Endothelial cell of umbilical vein (primary cell): ENCODE measurements around the gene SLC44A1. TPM values are rescaled to one million over a fixed set of nuclear protein-coding genes. Genes with fewer than 3 reads are reported as not detected.

ENCODE experiments used
- BruUV-seq: library from RNA; stranded (reverse); fragments of 400-500 nt; replicated peaks from 2 replicates; lab custom pipeline; 2021; lab: Mats Ljungman, UMichigan
- CTCF ChIA-PET: fragments of 300-600, 350-600 bp; sonication (Branson Sonifier 250); formaldehyde crosslinking; loops from one replicate; lab custom pipeline; 2021; ENCODE audit warnings: antibody characterized with exemption, inconsistent platforms; lab: Charles Lee
- POLR2A ChIA-PET: fragments of 300-600, 350-600 bp; sonication (Branson Sonifier 250); formaldehyde crosslinking; loops from one replicate; lab custom pipeline; 2021; ENCODE audit warnings: antibody characterized with exemption, inconsistent platforms; lab: Charles Lee
- DNase-seq: peaks from one replicate; pipeline ENCODE4 v3.0.0-alpha.2; 2011; ENCODE audit warnings: low read depth, low spot score
- FAIRE-seq: peaks from 2 replicates; lab custom pipeline; 2011; peaks lifted over from hg19 to GRCh38; lab: Jason Lieb, UNC
- H2AFZ ChIP-seq: 2 replicates; pipeline ENCODE4 v1.6.0; 2012; ENCODE audit warnings: low read depth, low read length, control low read depth, inconsistent platforms
- H3K27ac ChIP-seq: 2 replicates; pipeline ENCODE4 v1.5.1; 2011; ENCODE audit warnings: low read depth, mild to moderate bottlenecking, control low read depth, low read length, moderate library complexity; ENCODE audit not compliant: insufficient read depth
- H3K27me3 ChIP-seq, 2 experiments: 2 replicates each; pipeline versions ENCODE4 v1.6.0 to v1.6.1; 2011; ENCODE audit warnings: low read length in 2 of 2, mixed read lengths in 1 of 2; ENCODE audit not compliant: control insufficient read depth in 2 of 2, insufficient read depth in 2 of 2
- H3K36me3 ChIP-seq, 2 experiments: 2 replicates in 1 of 2; 3 replicates in 1 of 2; pipeline ENCODE4 v1.5.1; 2011; ENCODE audit warnings: low read length in 2 of 2, mild to moderate bottlenecking in 1 of 2, moderate library complexity in 1 of 2; ENCODE audit not compliant: control insufficient read depth in 2 of 2, insufficient read depth in 2 of 2; ENCODE audit errors: extremely low read depth in 1 of 2
- H3K4me1 ChIP-seq: 3 replicates; pipeline ENCODE4 v1.5.1; 2011; ENCODE audit warnings: mild to moderate bottlenecking, low read length; ENCODE audit not compliant: control insufficient read depth, insufficient read depth; ENCODE audit errors: extremely low read depth
- H3K4me2 ChIP-seq: 2 replicates; pipeline ENCODE4 v1.6.1; 2011; ENCODE audit warnings: low read length, control low read depth, mixed read lengths; ENCODE audit not compliant: insufficient read depth
- H3K4me3 ChIP-seq, 3 experiments: fragments of 200-600 bp in 1 of 3; sonication (generic), shearing (Covaris generic) in 1 of 3; replicated peaks in 1 of 3; 2 replicates each; pipeline ENCODE4 v1.5.1; 2011 to 2016; ENCODE audit warnings: control low read depth in 3 of 3, low read length in 3 of 3, mild to moderate bottlenecking in 2 of 3, inconsistent platforms in 1 of 3, low read depth in 1 of 3, moderate library complexity in 1 of 3; ENCODE audit not compliant: insufficient read depth in 1 of 3
- H3K79me2 ChIP-seq: 2 replicates; pipeline ENCODE4 v1.6.0; 2012; ENCODE audit warnings: low read length, inconsistent platforms; ENCODE audit not compliant: control insufficient read depth, insufficient read depth
- H3K9ac ChIP-seq: replicated peaks from 2 replicates; pipeline ENCODE3; 2011; ENCODE audit warnings: low read length, control low read depth; ENCODE audit not compliant: insufficient read depth; ENCODE audit errors: extremely low read depth
- H3K9me1 ChIP-seq: replicated peaks from 3 replicates; pipeline ENCODE4 v1.6.0; 2011; ENCODE audit warnings: mild to moderate bottlenecking, low read length; ENCODE audit not compliant: control insufficient read depth, insufficient read depth; ENCODE audit errors: extremely low read depth
- H3K9me3 ChIP-seq: replicated peaks from 2 replicates; pipeline ENCODE4 v1.5.1; 2012; ENCODE audit warnings: low read length, inconsistent platforms; ENCODE audit not compliant: control insufficient read depth, insufficient read depth
- H4K20me1 ChIP-seq: replicated peaks from 2 replicates; pipeline ENCODE3; 2011; ENCODE audit warnings: mild to moderate bottlenecking, low read length; ENCODE audit not compliant: control insufficient read depth, insufficient read depth; ENCODE audit errors: extremely low read depth
- EZH2 ChIP-seq: IDR thresholded peaks from 2 replicates; pipeline ENCODE4 v1.6.1; 2012; ENCODE audit warnings: borderline replicate concordance, low read depth, mild to moderate bottlenecking, moderate library complexity, low read length, inconsistent platforms; ENCODE audit not compliant: severe bottlenecking
- FOS ChIP-seq: IDR thresholded peaks from 2 replicates; pipeline ENCODE4 v1.6.1; 2011; ENCODE audit warnings: mild to moderate bottlenecking, low read length, moderate library complexity, borderline replicate concordance; ENCODE audit not compliant: insufficient read depth
- MAX ChIP-seq: IDR thresholded peaks from 2 replicates; pipeline ENCODE4 v1.6.1; 2011; ENCODE audit not compliant: insufficient read depth, insufficient read length
- MYC ChIP-seq: IDR thresholded peaks from one replicate; pipeline ENCODE4 v1.6.1; 2011; ENCODE audit warnings: mild to moderate bottlenecking, low read depth, low read length
- dilution Hi-C: fragments of 300-500 bp; cut with MboI; formaldehyde crosslinking; loops from one replicate; pipeline ENCODE4 v1.15.0; 2019; ENCODE audit warnings: low sequenced_read_pairs; ENCODE audit not compliant: extremely low pct_ligation_motif_present
- intact Hi-C: fragments of 100-400 bp; cut with micrococcal nuclease; formaldehyde crosslinking; loops from one replicate; pipeline ENCODE4 v1.10.0; 2022
- polyA plus RNA-seq, 4 experiments: library from polyadenylated mRNA; depleted of rRNA in 3 of 4; stranded (reverse) in 3 of 4; unstranded in 1 of 4; fragments of >200 nt; gene quantifications; 2 replicates each; pipeline versions ENCODE4 v1.2.1 to v1.2.3, GENCODE V29; 2011 to 2012; ENCODE audit warnings: missing spikeins in 1 of 4
- total RNA-seq: library from RNA; stranded (reverse); gene quantifications from 2 replicates; pipeline ENCODE4 v1.2.3, GENCODE V29; 2021
- TF ChIP-seq, protein P1 (sequence below), 2 donors: IDR thresholded peaks; 1 replicate in 1 of 2; 2 replicates in 1 of 2; pipeline ENCODE4 v1.5.1; 2011; ENCODE audit warnings: low read length in 2 of 2, mild to moderate bottlenecking in 2 of 2, moderate library complexity in 2 of 2, control low read depth in 1 of 2, inconsistent platforms in 1 of 2, low read depth in 1 of 2; ENCODE audit not compliant: insufficient read depth in 1 of 2; ENCODE audit errors: extremely low read depth in 1 of 2

Gene SLC44A1
- total and polyA plus RNA-seq, 2 donors (not counting 3 experiments of a cell fraction or from before 2014, with no cell fraction given) = 16.1 to 37.7 TPM

DNA sequence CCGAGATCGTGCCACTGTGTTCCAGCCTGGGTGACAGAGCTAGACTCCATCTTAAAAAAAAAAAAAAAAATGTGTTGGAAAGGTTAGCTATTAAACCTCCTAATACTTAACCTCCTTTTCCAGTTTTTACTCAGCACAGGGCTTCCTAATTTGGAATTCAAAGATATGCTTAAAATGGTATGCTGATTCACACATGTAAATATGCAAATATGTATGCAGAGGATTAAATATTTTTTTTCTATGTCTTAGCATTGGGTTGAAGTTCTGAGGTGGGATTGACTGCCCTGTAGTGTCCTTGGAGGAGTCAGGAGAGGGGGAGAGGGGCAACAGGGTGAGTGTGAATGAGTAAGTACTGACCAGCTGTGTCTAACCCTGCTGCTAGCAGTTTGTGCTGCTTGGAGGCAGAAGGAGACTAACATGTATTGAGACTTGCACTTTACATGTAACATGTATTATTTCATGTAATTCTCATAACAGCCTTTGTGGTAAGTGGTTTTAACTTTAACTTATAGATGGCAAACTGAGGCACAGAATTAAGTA lies 63.2 kb downstream of the SLC44A1 start:
- H3K4me1 ChIP-seq = peaks cover 22% of the 10 kb centered on the region
- dilution Hi-C loops = no loop called here
- POLR2A ChIA-PET = no interaction called here
- CTCF ChIA-PET = interaction anchor here (0.7 to 1.4 kb wide), 2 partner anchors 53 to 63 kb away, joined by 3 to 4 read pairs; no protein-coding TSS in a partner anchor
- H3K27ac ChIP-seq = no peak overlapping the region
- no peaks in the 10 kb centered on the region for H3K9me3 ChIP-seq
- no peaks in the 10 kb centered on the region for H3K36me3 ChIP-seq
- no peaks in the 10 kb centered on the region for H4K20me1 ChIP-seq
- no TSS peak for BruUV-seq
- no peak overlapping the region for H3K4me2 ChIP-seq
- TF ChIP-seq, protein P1, sequence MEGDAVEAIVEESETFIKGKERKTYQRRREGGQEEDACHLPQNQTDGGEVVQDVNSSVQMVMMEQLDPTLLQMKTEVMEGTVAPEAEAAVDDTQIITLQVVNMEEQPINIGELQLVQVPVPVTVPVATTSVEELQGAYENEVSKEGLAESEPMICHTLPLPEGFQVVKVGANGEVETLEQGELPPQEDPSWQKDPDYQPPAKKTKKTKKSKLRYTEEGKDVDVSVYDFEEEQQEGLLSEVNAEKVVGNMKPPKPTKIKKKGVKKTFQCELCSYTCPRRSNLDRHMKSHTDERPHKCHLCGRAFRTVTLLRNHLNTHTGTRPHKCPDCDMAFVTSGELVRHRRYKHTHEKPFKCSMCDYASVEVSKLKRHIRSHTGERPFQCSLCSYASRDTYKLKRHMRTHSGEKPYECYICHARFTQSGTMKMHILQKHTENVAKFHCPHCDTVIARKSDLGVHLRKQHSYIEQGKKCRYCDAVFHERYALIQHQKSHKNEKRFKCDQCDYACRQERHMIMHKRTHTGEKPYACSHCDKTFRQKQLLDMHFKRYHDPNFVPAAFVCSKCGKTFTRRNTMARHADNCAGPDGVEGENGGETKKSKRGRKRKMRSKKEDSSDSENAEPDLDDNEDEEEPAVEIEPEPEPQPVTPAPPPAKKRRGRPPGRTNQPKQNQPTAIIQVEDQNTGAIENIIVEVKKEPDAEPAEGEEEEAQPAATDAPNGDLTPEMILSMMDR (IDR thresholded peaks at IDR 0.05; ENCODE audit: extremely low read depth in 1 of 2, insufficient read depth in 1 of 2, low read depth in 1 of 2, low read length in 2 of 2) = no peak
- TF ChIP-seq MAX (no peak), MYC (no peak), FOS (no peak), EZH2 (no peak)
- DNase-seq (no peak), FAIRE-seq (no peak)
- H3K27me3 ChIP-seq = no peaks in the 10 kb centered on the region
- intact Hi-C loops = no loop called here
- no peak overlapping the region for H2AFZ ChIP-seq
- no peak overlapping the region for H3K9ac ChIP-seq
- H3K4me3 ChIP-seq = no peak overlapping the region
- H3K79me2 ChIP-seq = no peaks in the 10 kb centered on the region
- H3K9me1 ChIP-seq = no peaks in the 10 kb centered on the region
